IPS DF 19.7 (cell line): Measurements from ENCODE around the gene GREB1L.

Source experiments
- DNase-seq: peaks from one replicate; pipeline ENCODE4 v3.0.0-alpha.2; 2013; ENCODE audit warnings: low read depth, low spot score

The GREB1L gene

GRCh38 chr18:21448299-21448698 lies 206.3 kb downstream of the GREB1L start:
- DNase-seq = no peak

GRCh38 chr18:21449367-21450290 lies 207.6 kb downstream of the GREB1L start:
- no peak for DNase-seq

- no peak for DNase-seq
Measured at GRCh38 chr18:21450503-21450902, 208.5 kb downstream of the GREB1L start.

DNA sequence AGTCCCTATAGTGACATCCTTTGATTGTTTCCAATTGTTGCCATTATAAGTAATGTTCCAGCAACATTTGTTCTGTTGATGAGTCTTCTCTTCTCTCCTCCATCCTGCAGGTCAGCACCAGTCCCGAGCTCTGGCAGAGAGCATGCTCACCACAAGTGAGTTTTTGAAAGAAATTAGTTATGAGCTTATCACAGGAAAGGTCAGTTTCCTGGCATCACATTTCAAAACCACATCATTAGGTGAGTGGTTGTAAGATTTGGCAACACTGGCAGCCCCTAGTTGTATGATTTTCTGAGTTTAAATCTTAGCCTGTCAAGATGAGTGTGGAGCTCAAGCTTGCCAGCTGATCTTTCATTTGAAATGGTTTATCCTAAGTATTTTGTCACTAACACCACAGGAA lies 208.9 kb downstream of the GREB1L start:
- no peak for DNase-seq

- DNase-seq = no peak
Measured at GRCh38 chr18:21451851-21452250, 209.8 kb downstream of the GREB1L start.

DNA sequence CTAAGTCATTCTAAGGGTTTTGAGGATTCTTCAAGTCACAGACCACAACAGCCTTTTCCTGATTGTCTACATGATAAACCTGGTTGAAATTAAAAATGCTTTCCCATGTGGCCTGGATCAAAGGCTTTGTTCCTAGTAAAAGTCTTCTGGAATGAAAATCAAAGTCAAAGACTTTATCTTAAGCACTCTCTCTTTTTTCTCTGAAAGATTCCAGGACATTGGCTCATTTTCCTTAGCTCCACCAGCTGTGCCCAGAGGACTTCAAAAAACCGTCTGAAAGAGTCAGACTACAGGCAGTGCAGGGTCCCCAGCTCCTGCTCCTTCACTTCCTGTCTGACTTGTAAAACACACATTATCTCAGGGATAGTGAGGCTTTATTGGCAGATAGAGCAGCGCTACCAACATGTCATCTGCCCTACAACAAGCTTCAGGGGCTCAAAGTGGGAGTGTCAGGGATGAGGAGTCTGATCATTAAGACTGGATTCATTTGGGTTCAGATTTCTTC lies 210.3 kb downstream of the GREB1L start:
- DNase-seq = no peak

DNA sequence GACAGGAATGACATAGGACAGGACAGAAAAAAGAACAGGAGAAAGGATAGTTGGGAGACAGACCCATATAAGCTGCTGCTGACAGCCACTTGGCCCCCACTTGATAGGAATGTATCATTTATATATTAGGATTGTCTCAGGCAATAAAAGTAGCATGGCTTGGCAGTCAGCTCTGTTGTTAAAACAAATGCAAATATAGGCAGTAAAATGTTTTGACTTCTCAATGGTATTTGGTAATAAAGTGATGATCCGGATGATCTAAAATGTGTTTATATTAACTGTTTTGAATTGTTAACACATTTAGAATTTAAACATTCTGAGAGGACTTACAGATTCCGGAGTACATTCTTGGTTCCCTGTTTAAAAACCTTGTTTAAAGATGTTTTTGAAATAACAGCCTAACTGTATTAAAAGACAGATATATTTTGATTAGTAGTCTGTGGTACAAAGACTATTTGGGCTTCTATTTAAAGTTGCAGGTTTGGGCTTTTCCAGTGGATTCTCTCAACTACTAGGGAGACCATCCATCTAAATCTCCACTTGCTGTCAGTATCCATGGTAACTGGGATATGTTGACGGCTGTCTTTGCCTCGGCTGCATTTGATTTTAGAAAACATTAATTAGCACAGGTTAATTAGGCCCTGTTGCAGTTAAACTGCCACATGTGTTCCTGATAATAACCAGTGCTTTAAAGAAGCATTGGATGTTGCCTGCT lies 210.9 kb downstream of the GREB1L start:
- DNase-seq = no peak

- DNase-seq = no peak
Measured at GRCh38 chr18:21453511-21453901, 211.5 kb downstream of the GREB1L start.

DNA sequence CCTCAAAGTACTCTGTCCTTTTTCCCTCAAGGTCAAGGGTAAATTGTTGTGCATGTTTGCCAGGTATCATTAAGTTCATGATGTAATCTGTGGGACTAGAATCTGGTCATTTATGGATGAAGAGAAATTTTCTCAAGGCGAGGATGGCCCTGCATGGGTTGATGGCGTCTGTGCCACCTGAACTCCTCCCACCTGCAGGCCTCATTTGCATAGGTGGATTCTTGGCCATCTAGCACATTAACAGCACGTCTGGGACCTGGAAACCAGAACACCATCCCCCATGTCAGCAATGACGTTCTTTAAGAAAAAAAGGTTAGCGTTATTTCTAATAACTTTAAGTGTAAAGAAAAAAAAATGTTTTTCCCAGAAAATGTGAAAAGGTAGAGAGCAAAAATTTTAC lies 212.7 kb downstream of the GREB1L start:
- DNase-seq = no peak

- no peak for DNase-seq
Measured at GRCh38 chr18:21456428-21457178, 214.6 kb downstream of the GREB1L start.

- no peak for DNase-seq
Measured at GRCh38 chr18:21457179-21457535, 215.1 kb downstream of the GREB1L start.

- DNase-seq = no peak
Measured at GRCh38 chr18:21458310-21458709, 216.3 kb downstream of the GREB1L start.

DNA sequence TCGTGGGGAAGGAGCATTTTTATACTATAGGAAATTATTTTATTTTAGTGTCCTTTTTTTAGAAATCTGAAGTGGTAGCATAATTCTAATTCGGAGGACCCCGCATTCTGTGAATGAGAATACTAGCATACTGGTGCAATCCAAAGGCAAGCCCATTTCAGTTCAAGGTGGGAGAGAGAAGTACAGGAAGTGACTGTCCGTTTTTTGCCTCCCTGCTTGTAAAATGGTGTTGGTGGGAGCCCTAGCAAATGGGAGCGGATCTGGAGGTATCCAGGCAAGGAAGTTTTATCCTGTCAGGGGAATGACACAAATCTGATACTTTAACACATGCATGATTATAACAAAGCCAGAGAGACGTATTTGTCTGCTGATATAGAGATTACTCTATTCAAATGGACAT lies 216.8 kb downstream of the GREB1L start:
- DNase-seq = no peak

- DNase-seq = no peak
Measured at GRCh38 chr18:21459706-21460286, 217.8 kb downstream of the GREB1L start.

GRCh38 chr18:21461460-21461859 lies 219.4 kb downstream of the GREB1L start:
- DNase-seq = no peak

- no peak for DNase-seq
Measured at GRCh38 chr18:21463718-21464117, 221.7 kb downstream of the GREB1L start.

GRCh38 chr18:21468514-21469164 lies 226.6 kb downstream of the GREB1L start:
- DNase-seq = no peak

DNA sequence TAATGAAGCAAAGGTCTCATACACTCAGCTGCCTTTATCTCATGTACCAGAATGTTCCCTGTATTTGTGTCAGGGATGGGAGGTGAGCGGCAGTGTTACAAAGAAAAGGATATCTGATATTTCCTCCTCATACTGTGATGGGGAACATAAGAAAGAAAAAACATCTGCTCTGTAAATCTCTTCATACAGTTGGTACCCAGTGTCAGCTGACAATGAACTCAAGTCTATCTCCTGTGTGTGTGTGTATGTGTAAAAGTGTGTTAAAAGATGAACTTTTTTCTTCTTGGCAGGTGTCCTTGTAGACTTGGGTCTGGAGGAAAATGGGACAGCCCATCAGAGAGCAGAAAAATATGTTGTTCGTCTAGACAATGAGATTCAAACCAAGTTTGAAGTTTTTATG lies 230.7 kb downstream of the GREB1L start:
- DNase-seq = no peak

- no peak for DNase-seq
Measured at GRCh38 chr18:21474621-21475020, 232.6 kb downstream of the GREB1L start.

DNA sequence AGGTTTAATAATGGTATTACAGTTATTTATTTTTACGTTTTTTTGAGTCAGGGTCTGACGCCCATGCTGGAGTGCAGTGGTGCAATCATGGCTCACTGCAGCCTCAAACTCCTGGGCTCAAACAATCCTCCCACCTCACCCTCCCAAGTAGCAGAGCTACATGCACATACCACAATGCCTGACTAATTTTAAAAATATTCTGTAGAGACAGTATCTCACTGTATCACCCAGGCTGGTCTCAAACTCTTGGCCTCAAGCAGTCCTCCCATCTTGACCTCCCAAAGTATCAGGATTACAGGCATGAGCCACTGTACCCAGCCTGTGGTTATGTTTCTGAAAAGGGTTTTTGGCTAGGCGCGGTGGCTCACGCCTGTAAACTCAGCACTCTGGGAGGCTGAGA lies 237.7 kb downstream of the GREB1L start:
- no peak for DNase-seq

DNA sequence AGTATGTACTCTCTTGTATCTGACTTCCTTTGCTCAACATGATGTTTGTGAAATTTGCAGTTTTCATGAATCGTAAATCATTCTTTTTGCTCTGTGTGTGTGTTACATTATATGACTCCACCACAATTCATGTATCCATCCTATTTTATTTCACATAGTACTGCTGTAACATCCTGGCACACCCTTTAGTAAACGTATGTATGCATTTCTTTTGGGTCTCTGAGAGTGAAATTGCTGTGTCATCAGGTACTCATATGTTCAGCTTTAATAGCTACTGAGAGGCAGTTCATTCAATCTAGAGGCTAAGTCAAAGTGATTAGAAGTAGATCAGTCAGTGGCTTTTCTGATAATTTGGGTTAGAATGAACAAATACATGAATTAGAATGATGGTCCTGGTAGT lies 239.7 kb downstream of the GREB1L start:
- no peak for DNase-seq
